Measurements from ENCODE around the gene MAP1LC3A. TPM values are rescaled to one million over a fixed set of nuclear protein-coding genes. Genes with fewer than 3 reads are reported as not detected.

MAP1LC3A gene
- total RNA-seq, 1 donor from 2014 or later, result 137 TPM

DNA sequence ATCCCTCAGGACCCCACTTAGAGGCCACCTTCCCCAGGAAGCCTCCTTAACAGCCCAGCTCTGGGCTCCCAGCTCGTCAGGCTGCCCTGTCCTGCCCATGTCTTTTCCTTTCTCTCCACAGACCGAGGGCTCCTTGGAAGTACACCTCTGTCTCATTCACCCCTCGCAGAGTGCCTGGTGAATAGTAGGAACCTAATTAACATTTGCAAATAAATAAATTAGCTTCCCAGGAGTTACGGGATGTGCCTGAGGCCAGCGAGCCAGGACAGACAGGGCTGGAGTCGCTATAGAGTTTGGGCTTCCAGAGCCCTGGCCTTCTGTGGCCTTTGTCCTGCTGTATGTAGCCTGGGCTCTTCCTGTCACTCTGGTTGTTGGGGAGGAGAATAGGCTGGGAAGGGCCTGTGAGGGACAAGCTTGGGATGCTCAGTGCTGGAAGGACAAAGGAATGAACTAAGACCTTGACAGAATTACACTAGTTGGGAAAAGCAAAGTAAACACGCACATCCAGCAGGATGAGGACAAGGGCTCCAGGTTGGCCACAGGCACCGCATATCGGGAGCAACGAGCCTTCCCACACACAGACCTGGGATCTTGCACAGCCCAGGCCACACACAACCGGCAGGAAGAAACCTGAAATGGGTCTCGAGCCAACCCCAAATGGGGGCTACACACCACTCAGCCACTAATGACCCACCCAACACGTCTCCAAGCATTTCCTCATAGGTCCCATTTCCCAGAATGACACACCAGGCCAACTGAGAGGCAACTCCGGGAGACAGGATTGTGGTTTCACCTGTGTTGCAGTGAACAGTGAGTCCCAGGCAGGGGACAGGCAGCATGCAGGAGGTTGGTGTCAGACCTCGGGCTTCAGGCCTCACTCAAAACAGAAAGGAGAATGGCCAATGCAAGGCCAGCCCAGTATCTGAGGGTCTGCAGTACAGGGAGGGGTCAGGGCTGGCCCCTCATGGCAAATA is 9.7 kb downstream of the MAP1LC3A start:
- no peak for DNase-seq
- intact Hi-C loops (cut with micrococcal nuclease), result no loop called here
- ATAC-seq, result no peak

DNA sequence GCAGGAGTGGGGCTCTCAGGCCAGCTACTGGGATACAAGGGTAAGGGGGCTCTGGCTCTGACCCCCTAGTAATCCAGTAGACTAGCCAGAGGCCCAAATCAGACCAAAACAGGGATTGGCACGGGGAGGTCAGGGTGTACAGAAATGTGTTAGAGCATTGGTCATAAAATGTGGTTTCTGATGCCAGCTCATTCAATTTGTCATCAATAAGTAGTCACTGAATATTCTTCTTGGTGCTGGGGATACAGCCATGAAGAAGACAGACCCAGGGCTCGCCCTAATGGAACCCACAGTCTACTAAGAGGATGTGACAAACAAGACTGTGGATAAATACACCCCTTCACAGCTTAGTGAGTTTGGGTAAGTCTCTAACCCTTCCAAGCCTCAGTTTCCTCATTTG is 11.1 kb downstream of the MAP1LC3A start:
- DNase-seq (no peak), ATAC-seq (no peak)
- intact Hi-C loops (cut with micrococcal nuclease), result no loop called here

DNA sequence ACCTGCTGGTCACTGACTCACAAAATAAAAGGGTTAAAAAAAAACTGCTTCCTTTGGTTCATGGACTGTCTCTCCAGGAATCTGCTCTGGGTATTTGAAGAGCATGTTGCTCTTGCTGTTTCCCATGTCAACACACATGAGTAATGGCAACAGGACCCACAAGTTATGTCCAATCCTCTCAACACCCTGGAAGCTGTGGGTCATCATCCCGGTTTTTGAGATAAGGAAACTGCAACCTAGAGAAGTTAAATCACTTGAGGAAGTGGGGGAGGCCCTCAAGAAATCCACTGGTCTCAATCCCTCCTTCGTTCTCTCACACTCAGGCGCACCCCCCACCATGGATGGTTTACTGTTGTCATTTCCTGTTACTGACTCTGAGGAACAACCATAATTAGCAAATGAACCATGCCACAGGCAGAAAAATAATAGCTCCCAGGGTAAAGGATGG is 12.4 kb downstream of the MAP1LC3A start:
- intact Hi-C loops (cut with micrococcal nuclease), result no loop called here
- ATAC-seq (no peak), DNase-seq (no peak)

DNA sequence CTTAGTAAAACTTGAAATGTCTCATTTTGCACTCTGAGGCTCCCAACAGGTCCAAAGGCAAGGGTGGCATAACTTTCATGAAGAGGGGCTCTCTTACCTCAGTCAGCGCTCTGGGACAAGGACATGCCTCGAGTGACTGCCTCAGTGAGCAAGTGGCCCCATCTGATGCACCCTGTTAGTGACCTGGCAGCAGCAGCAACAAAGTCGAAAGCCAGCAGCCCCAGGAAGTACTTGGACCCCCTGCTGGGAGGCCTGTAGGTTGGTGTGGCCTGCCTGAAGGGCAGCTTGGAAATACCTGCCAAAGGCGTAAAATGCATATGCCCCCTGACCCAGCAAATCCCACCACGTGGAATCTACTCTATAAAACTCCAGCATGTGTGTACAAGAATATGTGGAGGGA is 13.2 kb downstream of the MAP1LC3A start:
- DNase-seq, result no peak
- intact Hi-C loops (cut with micrococcal nuclease), result no loop called here
- ATAC-seq, result no peak

DNA sequence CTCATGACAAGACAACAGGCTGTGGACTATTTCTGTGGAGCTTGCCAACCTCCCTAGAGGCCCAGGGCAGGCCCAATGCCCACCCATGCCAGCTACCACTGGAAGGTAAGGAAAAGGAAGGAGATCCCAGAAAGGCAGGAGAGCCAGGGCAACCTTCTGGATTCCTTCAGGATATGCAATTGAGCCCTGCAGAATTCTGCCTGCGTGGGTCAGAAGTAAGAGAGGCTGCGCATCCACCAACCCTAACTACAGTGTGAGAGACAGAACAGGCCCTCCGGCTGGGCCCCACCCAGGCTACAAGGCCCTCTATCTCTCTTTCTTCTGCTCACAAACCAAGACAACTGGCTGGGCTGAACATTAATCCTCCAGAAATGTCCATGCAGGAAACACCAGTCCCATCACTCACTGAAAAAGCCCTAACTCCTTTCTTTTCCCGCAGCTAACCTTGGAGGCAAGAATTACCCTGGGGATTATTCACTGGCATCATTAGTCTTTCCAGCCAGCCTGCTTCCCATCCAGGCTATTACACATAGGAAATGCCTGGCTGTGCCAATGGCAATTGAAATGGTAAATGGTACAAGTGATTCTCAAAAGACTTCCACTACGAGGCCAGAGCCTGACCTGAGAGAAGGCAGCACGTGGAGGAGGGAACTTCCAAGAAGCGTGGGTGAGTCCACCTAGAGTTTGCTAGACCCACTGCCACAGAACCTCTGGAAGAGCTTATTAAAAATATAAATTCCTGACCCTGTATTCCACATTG is 15.2 kb downstream of the MAP1LC3A start:
- intact Hi-C loops (cut with micrococcal nuclease), result no loop called here
- no peak for DNase-seq
- ATAC-seq, result no peak

DNA sequence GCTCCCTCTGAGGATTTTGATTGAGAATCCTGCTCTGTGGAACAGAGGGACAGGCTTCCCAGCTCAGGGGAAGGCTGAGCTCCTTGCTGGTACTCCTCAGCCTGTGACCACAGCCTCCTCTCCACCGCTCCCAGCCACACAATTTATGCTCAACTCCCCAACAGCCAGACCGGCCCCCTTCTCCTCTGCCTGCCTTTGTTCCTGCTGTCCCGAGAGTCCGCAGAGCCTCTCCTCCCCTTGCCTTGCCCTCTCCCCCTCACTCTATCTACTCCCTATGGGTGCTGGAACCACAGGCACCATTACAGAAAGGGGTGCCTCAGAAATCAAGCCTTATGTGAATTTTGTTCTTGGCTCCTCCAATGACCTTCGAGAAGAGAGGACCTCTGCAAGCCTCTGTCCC is 15.9 kb downstream of the MAP1LC3A start:
- DNase-seq (no peak), ATAC-seq (no peak)
- intact Hi-C loops (cut with micrococcal nuclease), result no loop called here

DNA sequence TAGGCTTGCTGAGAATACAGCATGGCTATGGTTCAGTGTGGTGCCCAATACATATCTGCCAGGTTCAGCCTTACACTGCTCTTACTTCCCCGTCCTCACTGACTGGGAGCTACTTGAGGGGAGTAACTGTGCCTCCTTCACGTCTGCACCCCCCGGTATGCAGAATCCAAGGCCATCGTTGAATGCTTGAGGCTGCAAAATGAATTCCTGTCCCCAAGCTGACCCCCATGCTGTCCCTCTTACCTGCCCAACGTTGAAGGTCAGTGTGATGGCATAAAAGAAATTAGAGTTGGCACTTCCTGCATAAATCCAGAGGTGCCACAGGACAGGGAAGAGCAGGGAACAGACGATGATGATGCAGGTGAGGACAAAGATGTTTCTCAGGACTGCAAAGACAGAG is 16.3 kb downstream of the MAP1LC3A start:
- ATAC-seq (no peak), DNase-seq (no peak)
- intact Hi-C loops (cut with micrococcal nuclease), result no loop called here

DNA sequence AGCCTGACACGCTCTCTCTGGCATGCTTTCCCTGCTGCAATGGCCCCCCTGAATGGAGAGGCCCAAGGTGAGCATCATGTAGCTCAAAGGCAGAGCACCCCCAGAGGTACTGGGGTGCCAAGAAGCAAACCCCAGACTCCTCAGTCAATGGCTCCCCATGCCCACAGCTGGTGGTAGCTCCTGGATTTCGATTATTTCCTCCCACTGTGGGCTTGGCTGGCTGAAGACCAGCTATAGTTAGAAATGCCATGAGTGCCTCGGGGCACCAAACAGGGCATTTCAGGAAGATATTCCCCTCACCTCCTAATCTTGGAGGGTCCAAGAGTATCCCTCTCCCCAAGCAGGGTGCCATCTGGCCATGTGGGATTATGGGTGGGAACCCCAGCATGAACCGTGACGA is 16.8 kb downstream of the MAP1LC3A start:
- intact Hi-C loops (cut with micrococcal nuclease), result no loop called here
- no peak for ATAC-seq
- DNase-seq, result no peak

DNA sequence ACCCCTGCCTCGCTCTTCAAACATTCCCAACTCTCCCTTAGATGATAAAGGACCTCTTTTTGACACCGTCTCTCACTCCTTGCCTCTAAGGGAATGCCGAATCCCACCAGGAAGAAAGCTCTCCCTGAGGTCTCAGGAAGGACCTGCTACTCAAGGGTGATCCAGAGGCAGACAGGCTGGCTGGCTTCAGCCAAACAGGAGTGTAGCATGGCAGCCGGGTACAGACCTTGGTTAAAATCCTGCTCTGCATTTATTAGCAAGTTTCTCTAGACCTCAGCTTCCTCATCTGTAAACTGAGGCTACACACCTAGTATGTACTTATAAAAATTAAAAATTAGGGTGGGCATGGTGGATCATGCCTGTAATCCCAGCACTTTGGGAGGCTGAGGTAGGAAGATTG is 17.2 kb downstream of the MAP1LC3A start:
- intact Hi-C loops (cut with micrococcal nuclease), result no loop called here
- ATAC-seq (no peak), DNase-seq (no peak)

DNA sequence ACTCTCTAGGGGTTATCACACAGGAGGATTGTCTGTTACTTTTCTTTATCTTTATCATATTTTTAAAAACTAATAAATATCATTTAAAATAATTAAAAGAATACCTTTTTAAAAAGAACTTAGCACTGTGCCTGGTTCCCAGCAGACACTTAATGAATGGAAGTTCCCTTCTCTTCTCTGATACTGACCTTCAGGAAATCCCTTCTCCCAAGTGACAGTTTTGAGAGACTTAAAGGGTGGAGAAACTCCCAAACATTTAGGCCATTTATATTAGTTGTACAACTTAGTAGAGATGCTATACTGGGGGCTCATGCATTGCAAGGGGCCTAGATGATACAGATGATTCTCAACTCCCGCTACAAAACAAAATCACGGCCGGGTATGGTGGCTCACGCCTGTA is 18.5 kb downstream of the MAP1LC3A start:
- intact Hi-C loops (cut with micrococcal nuclease), result no loop called here

DNA sequence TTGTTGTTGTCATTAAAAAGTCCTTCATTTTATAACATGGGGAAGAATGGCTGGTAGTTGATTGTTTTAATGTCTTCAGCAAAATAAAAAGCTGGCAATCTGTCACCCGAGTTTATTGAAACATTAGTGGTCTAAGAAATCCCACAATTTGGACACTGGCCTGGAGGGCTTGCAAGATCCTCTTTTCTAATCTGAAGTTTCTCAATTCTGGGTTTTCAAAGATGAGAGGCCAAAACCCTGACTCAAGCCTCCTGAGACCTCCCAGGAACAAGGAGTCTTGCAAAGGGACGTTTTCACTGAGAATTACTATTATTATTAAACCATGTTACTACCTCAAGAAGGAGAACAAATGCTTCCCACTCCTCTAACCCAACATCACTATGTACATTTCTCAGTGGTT is 19.5 kb downstream of the MAP1LC3A start:
- no peak for DNase-seq
- intact Hi-C loops (cut with micrococcal nuclease), result no loop called here
- ATAC-seq, result peak; percentile 10

More for the DNA sequence above, 18.5 kb downstream of the MAP1LC3A start:
- no peak for ATAC-seq
- DNase-seq, result no peak

DNA sequence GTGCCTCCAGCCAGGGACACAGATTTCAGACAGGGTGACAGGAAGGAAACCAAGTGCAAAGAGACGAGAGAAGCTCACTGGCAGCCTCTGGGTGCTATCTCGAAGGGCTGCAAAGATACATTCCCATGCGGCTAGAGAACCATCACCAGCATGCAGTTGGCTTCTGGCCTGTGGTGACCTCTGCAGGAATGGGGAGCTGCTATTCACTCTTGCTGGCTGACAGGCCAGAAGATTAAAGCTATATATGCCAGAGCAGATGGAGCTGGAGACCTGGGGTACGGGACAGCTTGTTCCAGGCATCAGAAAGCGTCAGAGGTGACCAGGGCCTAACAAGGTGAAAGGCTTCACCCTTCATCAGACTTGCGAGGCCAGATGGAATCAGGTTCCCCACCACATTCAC is 20.0 kb downstream of the MAP1LC3A start:
- intact Hi-C loops (cut with micrococcal nuclease), result no loop called here
- ATAC-seq, result peak; percentile 88

DNA sequence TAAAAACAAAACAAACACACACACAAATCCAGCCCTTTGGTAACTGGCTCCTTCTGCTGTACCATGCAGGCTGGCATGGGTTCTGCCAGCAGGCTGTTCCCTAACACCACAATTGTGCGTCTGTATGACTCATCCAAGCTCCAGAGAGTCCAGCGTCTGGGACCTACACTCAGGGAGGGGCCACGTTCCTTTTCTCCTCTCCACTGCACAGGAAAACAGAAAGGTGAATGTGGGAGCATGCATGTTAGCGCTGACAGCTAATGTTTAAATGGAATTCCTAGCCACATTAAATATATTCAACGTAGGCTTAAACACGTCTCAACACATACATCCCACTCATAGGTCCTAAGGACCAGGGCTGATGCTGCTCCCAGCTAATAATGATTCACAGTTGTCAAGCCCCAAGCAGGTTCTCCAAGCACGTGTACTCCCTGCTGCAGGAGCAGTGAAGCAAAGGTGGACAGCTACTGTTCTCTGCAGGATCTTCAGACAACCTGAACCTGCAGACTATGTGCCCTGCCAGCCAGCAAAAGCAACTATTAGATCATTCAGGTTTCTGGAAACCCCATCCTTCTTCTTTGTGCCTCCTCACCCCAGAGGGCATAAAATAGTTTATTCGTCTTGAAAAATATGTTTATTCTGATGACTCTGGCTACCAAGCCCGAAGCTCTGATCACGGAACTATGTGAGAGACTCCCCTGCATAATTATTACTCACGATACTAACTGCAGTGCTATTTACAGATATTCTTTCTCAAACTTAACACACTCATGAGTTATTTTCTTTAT is 20.9 kb downstream of the MAP1LC3A start:
- intact Hi-C loops (cut with micrococcal nuclease), result no loop called here
- peak; percentile 79 for DNase-seq
- ATAC-seq, result peak; percentile 87

More for the DNA sequence above, 20.0 kb downstream of the MAP1LC3A start:
- peak; percentile 79 for DNase-seq

DNA sequence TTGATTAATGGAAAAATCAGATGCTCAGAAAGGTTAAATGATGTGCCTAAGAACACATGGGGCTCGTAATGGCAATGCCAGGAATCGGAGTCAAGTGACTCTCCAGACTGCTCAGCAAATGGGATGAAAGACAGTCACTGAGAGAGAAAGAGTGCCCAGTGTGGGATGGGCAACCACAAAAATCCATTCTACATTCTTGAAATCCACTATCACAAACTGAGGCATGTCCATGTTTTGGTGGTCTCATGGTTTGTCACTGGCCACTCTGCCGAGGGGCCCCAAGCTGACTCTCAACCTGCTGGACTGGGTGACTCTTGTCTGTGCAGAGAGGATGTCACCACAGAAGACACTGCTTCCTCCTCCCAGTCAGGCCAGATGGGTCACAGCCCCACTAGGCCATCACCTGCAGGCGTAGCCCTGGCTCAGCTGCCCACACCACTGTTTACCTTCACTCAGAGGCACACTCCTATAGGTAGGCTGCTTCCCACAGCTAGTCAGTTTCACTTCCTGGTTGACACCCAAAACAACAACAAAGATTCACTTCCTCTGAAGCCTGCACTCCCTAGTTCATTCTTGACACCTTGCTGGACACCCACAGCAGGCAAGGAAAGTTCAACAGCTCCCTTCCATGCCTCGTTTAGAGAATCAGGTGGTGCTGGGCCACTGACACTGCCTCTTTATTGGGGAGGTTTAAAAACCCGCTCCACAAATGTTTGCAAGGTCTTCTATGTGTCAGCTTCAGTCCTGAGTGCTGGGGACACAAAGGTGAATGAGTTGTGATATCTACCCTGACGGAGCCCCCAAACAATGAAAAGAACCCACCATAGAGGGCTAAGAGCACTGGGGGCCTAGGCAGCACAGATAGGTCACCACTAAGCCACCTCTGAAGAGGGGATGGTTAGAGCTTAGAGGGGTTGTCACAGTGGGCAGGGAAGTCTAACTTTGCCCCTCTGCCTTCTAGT is 21.7 kb downstream of the MAP1LC3A start:
- DNase-seq (no peak), ATAC-seq (no peak)
- intact Hi-C loops (cut with micrococcal nuclease), result no loop called here

DNA sequence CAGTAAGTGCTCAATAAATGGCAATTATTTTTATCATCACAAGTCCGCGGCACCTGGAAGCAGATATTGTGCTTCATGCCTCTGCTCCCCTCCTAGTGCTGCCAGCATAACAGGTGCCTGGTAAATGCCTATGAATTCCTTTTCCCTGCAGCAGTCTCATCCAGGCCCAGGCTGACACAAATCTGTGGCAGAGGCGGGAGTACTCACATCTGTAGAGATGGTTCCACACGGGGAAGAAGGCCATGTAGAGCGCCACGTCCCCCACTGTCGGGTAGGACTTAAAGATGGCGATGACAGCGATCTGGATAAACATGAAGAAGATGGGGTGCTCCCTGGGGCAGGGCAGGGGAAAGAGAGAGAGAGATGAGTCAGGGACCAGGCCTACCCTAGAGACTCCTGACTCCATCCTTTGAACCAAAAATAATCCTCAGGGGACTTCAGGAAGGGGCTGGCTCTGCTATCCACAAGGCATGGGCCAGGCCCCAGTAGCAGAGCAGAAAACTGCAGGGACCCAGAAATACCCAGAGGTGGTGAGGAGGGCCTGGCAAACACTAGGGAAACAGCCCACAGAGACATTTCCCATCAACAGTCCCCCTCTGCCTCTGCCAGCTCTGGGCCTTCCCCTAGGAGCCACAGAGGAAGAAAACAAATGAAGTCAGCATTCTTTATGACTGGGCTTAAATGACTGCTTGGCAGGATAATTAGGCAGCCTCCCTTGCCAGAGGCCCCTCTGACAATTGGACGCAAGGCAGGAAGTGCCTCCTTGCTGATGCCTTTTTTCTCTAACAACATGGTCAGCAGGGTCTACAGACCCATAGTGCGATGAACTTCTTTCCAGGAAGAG is 23.0 kb downstream of the MAP1LC3A start:
- intact Hi-C loops (cut with micrococcal nuclease), result no loop called here
- ATAC-seq (peak; percentile 5), DNase-seq (peak; percentile 62)

DNA sequence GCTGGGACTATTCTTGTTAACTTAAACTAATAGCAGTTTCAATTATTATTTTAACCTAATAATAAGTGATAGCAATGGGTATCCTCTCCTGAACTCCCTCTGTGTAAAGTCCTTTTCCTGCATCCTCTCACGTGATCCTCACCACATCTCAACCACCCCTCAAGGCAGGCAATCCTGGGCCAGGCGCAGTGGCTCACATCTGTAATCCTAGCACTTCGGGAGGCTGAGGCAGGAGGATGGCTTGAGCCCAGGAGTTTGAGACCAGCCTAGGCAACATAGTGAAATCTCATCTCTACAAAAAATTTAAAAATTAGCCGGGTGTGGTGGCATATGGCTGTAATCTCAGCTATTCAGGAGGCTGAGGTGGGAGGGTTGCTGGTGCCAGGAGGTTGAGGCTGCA is 23.7 kb downstream of the MAP1LC3A start:
- intact Hi-C loops (cut with micrococcal nuclease), result no loop called here
- DNase-seq (no peak), ATAC-seq (no peak)

DNA sequence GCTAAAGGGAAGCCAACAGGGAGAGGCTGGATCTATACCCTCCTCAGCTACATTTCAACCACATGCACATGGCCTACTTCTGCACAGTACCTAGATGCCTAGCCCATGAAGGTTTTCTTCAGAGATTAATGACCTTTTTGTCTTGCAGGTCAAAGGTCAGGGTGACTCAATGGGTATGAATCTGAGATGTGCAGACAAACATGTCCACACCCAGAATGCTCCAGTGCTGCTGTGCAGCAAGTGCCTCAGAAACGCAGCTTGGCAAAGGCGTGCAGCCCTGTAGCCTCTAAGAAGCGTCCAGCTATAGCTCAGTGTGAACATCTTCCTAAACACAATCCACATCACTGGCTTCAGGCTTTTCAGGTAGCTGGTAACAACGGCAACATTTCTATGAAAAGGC is 24.4 kb downstream of the MAP1LC3A start:
- no peak for ATAC-seq
- intact Hi-C loops (cut with micrococcal nuclease), result no loop called here
- no peak for DNase-seq

DNA sequence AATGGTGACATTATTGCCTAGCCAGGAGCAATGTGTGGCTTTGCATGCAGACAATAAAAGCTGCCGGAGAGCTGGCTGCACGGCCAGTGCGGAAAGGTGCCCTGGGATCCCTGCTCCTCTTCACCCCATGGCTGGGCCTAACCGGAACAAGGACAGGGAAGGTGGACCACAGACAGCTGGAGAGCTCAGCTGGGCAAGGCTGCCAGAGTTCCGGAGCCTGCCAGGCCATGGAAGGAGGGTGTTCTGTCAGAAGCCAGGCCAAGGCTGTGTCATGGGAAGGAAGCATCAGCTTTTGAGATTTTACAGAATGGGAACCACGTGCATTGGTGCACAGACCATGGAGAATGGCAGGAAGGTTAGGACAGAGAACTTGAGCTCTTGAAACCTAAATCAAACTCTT is 25.0 kb downstream of the MAP1LC3A start:
- DNase-seq, result peak; percentile 65
- peak; percentile 47 for ATAC-seq
- intact Hi-C loops (cut with micrococcal nuclease), result no loop called here

Data from left ventricle myocardium superior (tissue), 1 donor.